ENCODE measurements around the gene ETFRF1. TPM values are rescaled to one million over a fixed set of nuclear protein-coding genes. Genes with fewer than 3 reads are reported as not detected.

The ETFRF1 gene
- total RNA-seq (2014; rRNA removed; shearing (Covaris generic)), result 17.4 and 35.8 TPM in 2 replicates

GRCh38 chr12:25195056-25195971 lies at the start of gene ETFRF1, which contains the start of gene DNAI7:
TSS of gene ETFRF1 (plus strand) at chr12:25195237. CDS start at chr12:25203957, 8,720 bp downstream.
TSS of gene DNAI7 (minus strand) at chr12:25195160. CDS start at chr12:25195078, 82 bp downstream.
- peak; percentile 93 for DNase-seq (ENCODE audit: low spot score)
- in situ Hi-C loops (cut with HindIII; ENCODE audit: low sequenced_read_pairs), result no loop called here

GRCh38 chr12:25146686-25147085 lies 48.4 kb upstream of the ETFRF1 start:
- DNase-seq (ENCODE audit: low spot score), result no peak
- in situ Hi-C loops (cut with HindIII; ENCODE audit: low sequenced_read_pairs), result no loop called here

- in situ Hi-C loops (cut with HindIII; ENCODE audit: low sequenced_read_pairs), result no loop called here
- DNase-seq (ENCODE audit: low spot score), result no peak
These were observed 43.6 kb upstream of the ETFRF1 start for GRCh38 chr12:25151476-25151875.

GRCh38 chr12:25152055-25152454 lies 43.0 kb upstream of the ETFRF1 start:
- in situ Hi-C loops (cut with HindIII; ENCODE audit: low sequenced_read_pairs), result no loop called here
- no peak for DNase-seq (ENCODE audit: low spot score)

- DNase-seq (ENCODE audit: low spot score), result peak; percentile 26
- in situ Hi-C loops (cut with HindIII; ENCODE audit: low sequenced_read_pairs), result no loop called here
These were observed 39.9 kb upstream of the ETFRF1 start for GRCh38 chr12:25155022-25155576.

- no peak for DNase-seq (ENCODE audit: low spot score)
- in situ Hi-C loops (cut with HindIII; ENCODE audit: low sequenced_read_pairs), result no loop called here
These were observed 39.0 kb upstream of the ETFRF1 start for GRCh38 chr12:25156061-25156460.

- in situ Hi-C loops (cut with HindIII; ENCODE audit: low sequenced_read_pairs), result no loop called here
- no peak for DNase-seq (ENCODE audit: low spot score)
These were observed 32.2 kb upstream of the ETFRF1 start for GRCh38 chr12:25162866-25163265.

GRCh38 chr12:25182765-25183164 lies 12.3 kb upstream of the ETFRF1 start:
- DNase-seq (ENCODE audit: low spot score), result no peak
- in situ Hi-C loops (cut with HindIII; ENCODE audit: low sequenced_read_pairs), result no loop called here

- in situ Hi-C loops (cut with HindIII; ENCODE audit: low sequenced_read_pairs), result no loop called here
These were observed 10.9 kb upstream of the ETFRF1 start for GRCh38 chr12:25184132-25184531.

GRCh38 chr12:25186038-25186787 lies 8.8 kb upstream of the ETFRF1 start:
- DNase-seq (ENCODE audit: low spot score), result no peak
- in situ Hi-C loops (cut with HindIII; ENCODE audit: low sequenced_read_pairs), result no loop called here

More at GRCh38 chr12:25184132-25184531, 10.9 kb upstream of the ETFRF1 start:
- no peak for DNase-seq (ENCODE audit: low spot score)

GRCh38 chr12:25186788-25187402 lies 8.1 kb upstream of the ETFRF1 start:
- in situ Hi-C loops (cut with HindIII; ENCODE audit: low sequenced_read_pairs), result no loop called here
- no peak for DNase-seq (ENCODE audit: low spot score)

- in situ Hi-C loops (cut with HindIII; ENCODE audit: low sequenced_read_pairs), result no loop called here
- no peak for DNase-seq (ENCODE audit: low spot score)
These were observed 7.3 kb upstream of the ETFRF1 start for GRCh38 chr12:25187781-25188180.

GRCh38 chr12:25189656-25190055 lies 5.4 kb upstream of the ETFRF1 start:
- no peak for DNase-seq (ENCODE audit: low spot score)
- in situ Hi-C loops (cut with HindIII; ENCODE audit: low sequenced_read_pairs), result no loop called here

GRCh38 chr12:25190793-25191192 lies 4.2 kb upstream of the ETFRF1 start:
- no peak for DNase-seq (ENCODE audit: low spot score)

GRCh38 chr12:25194214-25194613 lies 823 bp upstream of the ETFRF1 start:
- DNase-seq (ENCODE audit: low spot score), result peak; percentile 13
- in situ Hi-C loops (cut with HindIII; ENCODE audit: low sequenced_read_pairs), result no loop called here

More at GRCh38 chr12:25190793-25191192, 4.2 kb upstream of the ETFRF1 start:
- in situ Hi-C loops (cut with HindIII; ENCODE audit: low sequenced_read_pairs), result no loop called here

GRCh38 chr12:25194722-25195055 lies 348 bp upstream of the ETFRF1 start:
- in situ Hi-C loops (cut with HindIII; ENCODE audit: low sequenced_read_pairs), result no loop called here
- no peak for DNase-seq (ENCODE audit: low spot score)

- in situ Hi-C loops (cut with HindIII; ENCODE audit: low sequenced_read_pairs), result no loop called here
- no peak for DNase-seq (ENCODE audit: low spot score)
These were observed 2.6 kb downstream of the ETFRF1 start for GRCh38 chr12:25197608-25198007.

GRCh38 chr12:25200703-25201102 lies 5.7 kb downstream of the ETFRF1 start:
- in situ Hi-C loops (cut with HindIII; ENCODE audit: low sequenced_read_pairs), result no loop called here
- DNase-seq (ENCODE audit: low spot score), result no peak

- no peak for DNase-seq (ENCODE audit: low spot score)
- in situ Hi-C loops (cut with HindIII; ENCODE audit: low sequenced_read_pairs), result no loop called here
These were observed 7.1 kb downstream of the ETFRF1 start for GRCh38 chr12:25202137-25202536.
